ENCODE results near the gene KIF3C.
"Not testable (repeated sequence)": the region's sequence is repeated elsewhere in the genome, so short reads cannot be mapped to it uniquely, and the experiment has no call there.

The KIF3C gene

GRCh38 chr2:25928668-25929067, 53.6 kb downstream of the KIF3C start:
- H3K27ac ChIP-seq (ENCODE audit: low read depth, low read length) = no peak overlapping the region
- H3K4me1 ChIP-seq (ENCODE audit: insufficient read depth, low read length) = no peaks in the 10 kb centered on the region
- peaks cover 12% of the 10 kb centered on the region for H3K36me3 ChIP-seq (ENCODE audit: insufficient read depth, low read length)
- no peak overlapping the region for H3K4me3 ChIP-seq (ENCODE audit: low read depth in 1 of 2, low read length in 2 of 2)
- H3K9ac ChIP-seq (ENCODE audit: low read length) = no peak overlapping the region
- no peaks in the 10 kb centered on the region for H3K9me3 ChIP-seq (ENCODE audit: low read length)
- no peaks in the 10 kb centered on the region for H3K27me3 ChIP-seq (ENCODE audit: control insufficient read depth in 1 of 2, insufficient read depth in 2 of 2, low read length in 2 of 2)

DNA sequence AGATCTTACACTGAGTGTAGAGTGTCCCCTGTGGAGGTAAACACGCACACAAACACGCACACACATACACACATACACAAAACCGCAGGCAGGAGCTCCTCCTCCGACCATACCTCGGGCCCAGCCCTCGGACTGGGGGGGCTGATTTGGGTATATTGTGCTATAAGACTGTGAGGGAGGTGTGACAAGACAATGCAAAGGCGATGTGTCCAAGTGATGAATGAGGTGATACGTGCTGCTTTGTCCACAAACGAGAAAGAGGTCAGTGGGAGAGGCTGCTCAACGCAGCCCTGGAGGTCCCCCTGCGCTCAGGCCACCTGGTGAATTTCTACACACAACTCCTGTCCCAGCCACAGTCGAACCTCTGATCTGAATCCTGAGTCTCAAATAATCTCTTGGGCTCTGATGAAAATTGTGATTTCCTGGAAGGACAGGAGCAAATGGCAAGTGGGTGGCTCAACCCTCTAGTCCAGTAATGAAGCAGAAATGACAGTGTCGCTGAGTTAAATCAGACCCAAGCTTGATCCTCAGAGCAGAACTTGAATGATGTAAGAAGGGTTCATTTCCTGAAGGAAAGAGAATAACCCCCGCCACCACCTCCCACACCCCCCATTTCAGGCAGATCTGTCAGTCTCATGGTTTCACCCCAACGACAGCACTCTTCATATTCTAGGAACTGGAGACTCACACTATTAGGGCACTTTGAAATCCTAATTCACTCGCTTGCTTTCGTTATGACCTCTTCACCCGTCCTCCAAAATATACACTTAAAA, 55.1 kb downstream of the KIF3C start:
- Histone ChIP-seq H3K36me3 (ENCODE audit: insufficient read depth, low read length) (peaks cover 12% of the 10 kb centered on the region), H3K4me1 (ENCODE audit: insufficient read depth, low read length) (no peaks in the 10 kb centered on the region), H3K27me3 (ENCODE audit: control insufficient read depth in 1 of 2, insufficient read depth in 2 of 2, low read length in 2 of 2) (no peaks in the 10 kb centered on the region), H3K9me3 (ENCODE audit: low read length) (no peaks in the 10 kb centered on the region), H3K27ac (ENCODE audit: low read depth, low read length) (no peak overlapping the region), H3K9ac (ENCODE audit: low read length) (no peak overlapping the region), H3K4me3 (ENCODE audit: low read depth in 1 of 2, low read length in 2 of 2) (no peak overlapping the region)

DNA sequence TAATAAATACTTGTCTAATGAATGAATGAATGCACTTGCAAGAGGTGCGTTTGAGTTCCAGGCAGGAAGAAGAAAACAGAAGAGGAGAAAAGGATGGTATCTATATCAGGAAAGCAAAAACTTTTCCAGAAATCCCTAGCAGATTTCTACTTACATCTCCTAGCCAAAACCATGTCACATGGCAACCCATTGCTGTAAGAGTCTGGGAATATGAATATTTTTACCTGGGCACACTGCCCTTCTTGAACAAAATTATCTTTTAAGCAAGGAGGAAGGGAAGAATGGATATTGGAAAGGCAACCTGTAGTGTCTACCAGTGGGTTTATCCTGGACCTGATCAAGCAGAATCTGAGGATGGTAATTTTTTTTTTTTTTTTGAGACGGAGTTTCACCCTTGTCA, 59.8 kb downstream of the KIF3C start:
- Histone ChIP-seq H3K4me1 (ENCODE audit: insufficient read depth, low read length) (no peaks in the 10 kb centered on the region), H3K9me3 (ENCODE audit: low read length) (no peaks in the 10 kb centered on the region), H3K9ac (ENCODE audit: low read length) (no peak overlapping the region), H3K27me3 (ENCODE audit: control insufficient read depth in 1 of 2, insufficient read depth in 2 of 2, low read length in 2 of 2) (no peaks in the 10 kb centered on the region), H3K4me3 (ENCODE audit: low read depth in 1 of 2, low read length in 2 of 2) (no peak overlapping the region), H3K36me3 (ENCODE audit: insufficient read depth, low read length) (peaks cover 4% of the 10 kb centered on the region), H3K27ac (ENCODE audit: low read depth, low read length) (no peak overlapping the region)

DNA sequence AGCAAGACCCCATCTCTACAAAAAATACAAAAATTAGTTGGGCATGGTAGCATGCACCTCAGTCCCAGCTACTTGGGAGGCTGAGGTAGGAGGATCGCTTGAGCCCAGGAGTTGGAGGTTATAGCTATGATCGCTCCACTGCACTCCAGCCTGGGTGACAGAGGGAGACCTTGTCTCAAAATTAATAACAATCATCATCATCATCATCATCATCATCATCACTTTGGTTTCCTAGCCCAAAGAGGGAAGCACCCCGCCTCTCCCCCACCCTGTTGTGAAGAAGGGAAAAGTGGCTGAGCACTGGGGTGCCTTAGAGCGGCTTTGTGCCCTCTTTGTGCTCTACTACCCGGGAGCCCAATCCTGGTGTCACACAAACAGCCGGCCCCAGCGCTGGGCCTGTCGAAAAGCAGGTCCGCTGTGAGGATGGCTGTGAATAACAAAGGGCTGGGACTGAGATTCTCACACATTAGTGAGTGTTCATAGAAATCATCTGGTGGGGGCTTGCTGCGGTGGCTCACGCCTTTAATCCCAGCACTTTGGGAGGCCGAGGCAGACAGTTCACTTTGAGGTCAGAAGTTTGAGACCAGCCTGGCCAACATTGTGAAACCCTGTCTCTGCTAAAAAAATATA, 61.4 kb downstream of the KIF3C start:
- Histone ChIP-seq H3K9ac (ENCODE audit: low read length) (no peak overlapping the region), H3K27me3 (ENCODE audit: control insufficient read depth in 1 of 2, insufficient read depth in 2 of 2, low read length in 2 of 2) (no peaks in the 10 kb centered on the region)

DNA sequence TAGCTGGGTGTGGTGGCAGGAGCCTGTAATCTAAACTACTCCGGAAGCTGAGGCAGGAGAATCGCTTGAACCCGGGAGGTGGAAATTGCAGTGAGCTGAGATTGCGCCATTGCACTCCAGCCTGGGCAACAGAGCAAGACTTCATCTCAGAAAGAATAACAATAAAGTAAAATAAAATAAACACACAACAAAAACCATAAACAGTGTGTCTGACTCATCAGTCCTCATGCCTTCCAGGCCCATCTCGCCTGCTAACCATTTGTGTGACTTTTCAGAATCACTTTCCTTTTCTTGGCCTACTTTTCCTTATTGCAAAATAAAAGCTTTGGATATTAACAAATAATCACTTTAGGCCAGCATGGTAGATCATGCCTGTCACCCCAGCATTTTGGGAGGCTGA, 62.0 kb downstream of the KIF3C start:
- no peaks in the 10 kb centered on the region for H3K9me3 ChIP-seq (ENCODE audit: low read length)
- H3K27me3 ChIP-seq (ENCODE audit: control insufficient read depth in 1 of 2, insufficient read depth in 2 of 2, low read length in 2 of 2) = no peaks in the 10 kb centered on the region
- no peak overlapping the region for H3K4me3 ChIP-seq (ENCODE audit: low read depth in 1 of 2, low read length in 2 of 2)
- no peak overlapping the region for H3K27ac ChIP-seq (ENCODE audit: low read depth, low read length)
- H3K4me1 ChIP-seq (ENCODE audit: insufficient read depth, low read length) = no peaks in the 10 kb centered on the region
- no peaks in the 10 kb centered on the region for H3K36me3 ChIP-seq (ENCODE audit: insufficient read depth, low read length)
- no peak overlapping the region for H3K9ac ChIP-seq (ENCODE audit: low read length)

More for the DNA sequence above, 61.4 kb downstream of the KIF3C start:
- H3K9me3 ChIP-seq (ENCODE audit: low read length) = no peaks in the 10 kb centered on the region
- no peaks in the 10 kb centered on the region for H3K36me3 ChIP-seq (ENCODE audit: insufficient read depth, low read length)
- no peak overlapping the region for H3K4me3 ChIP-seq (ENCODE audit: low read depth in 1 of 2, low read length in 2 of 2)
- no peak overlapping the region for H3K27ac ChIP-seq (ENCODE audit: low read depth, low read length)
- H3K4me1 ChIP-seq (ENCODE audit: insufficient read depth, low read length) = no peaks in the 10 kb centered on the region

DNA sequence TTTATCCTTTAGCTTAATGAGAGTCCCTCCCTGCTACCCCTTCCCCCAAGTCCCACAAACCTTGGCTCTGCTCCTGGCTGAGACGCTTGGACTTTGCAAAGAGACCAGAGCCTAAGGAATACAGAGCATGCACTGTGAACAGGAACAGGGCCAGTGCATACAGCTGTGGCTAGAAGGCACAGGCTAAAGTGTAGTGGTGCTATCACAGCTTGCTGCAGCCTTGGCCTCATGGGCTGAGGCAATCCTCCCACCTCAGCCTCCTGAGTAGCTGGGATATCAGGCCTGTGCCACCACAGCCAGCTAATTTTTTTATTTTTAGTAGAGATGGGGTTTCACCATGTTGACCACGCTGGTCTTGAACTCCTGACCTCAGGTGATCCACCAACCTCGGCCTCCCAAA, 64.5 kb downstream of the KIF3C start:
- no peaks in the 10 kb centered on the region for H3K36me3 ChIP-seq (ENCODE audit: insufficient read depth, low read length)
- no peaks in the 10 kb centered on the region for H3K4me1 ChIP-seq (ENCODE audit: insufficient read depth, low read length)
- H3K9me3 ChIP-seq (ENCODE audit: low read length) = no peaks in the 10 kb centered on the region
- H3K27ac ChIP-seq (ENCODE audit: low read depth, low read length) = no peak overlapping the region
- H3K9ac ChIP-seq (ENCODE audit: low read length) = no peak overlapping the region
- H3K27me3 ChIP-seq (ENCODE audit: control insufficient read depth in 1 of 2, insufficient read depth in 2 of 2, low read length in 2 of 2) = no peaks in the 10 kb centered on the region
- H3K4me3 ChIP-seq (ENCODE audit: low read depth in 1 of 2, low read length in 2 of 2) = no peak overlapping the region

DNA sequence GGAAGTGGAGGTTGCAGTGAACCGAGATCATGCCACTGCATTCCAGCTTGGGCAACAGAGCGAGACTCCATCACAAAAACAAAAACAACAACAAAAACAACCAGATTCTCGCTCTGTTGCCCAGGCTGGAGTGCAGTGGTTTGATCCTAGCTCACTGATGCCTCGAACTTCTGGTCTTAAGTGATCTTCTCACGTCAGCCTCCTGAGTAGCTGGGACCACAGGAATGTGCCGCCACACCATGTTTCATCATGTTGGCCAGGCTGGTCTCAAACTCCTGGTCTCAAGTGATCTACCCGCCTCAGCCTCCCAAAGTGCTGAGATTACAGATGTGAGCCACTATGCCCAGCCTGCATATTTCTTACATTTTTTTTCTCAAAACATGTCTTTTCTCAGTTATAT, 64.9 kb downstream of the KIF3C start:
- not testable (repeated sequence) for H3K9me3 ChIP-seq (ENCODE audit: low read length); H3K9ac ChIP-seq (ENCODE audit: low read length)

DNA sequence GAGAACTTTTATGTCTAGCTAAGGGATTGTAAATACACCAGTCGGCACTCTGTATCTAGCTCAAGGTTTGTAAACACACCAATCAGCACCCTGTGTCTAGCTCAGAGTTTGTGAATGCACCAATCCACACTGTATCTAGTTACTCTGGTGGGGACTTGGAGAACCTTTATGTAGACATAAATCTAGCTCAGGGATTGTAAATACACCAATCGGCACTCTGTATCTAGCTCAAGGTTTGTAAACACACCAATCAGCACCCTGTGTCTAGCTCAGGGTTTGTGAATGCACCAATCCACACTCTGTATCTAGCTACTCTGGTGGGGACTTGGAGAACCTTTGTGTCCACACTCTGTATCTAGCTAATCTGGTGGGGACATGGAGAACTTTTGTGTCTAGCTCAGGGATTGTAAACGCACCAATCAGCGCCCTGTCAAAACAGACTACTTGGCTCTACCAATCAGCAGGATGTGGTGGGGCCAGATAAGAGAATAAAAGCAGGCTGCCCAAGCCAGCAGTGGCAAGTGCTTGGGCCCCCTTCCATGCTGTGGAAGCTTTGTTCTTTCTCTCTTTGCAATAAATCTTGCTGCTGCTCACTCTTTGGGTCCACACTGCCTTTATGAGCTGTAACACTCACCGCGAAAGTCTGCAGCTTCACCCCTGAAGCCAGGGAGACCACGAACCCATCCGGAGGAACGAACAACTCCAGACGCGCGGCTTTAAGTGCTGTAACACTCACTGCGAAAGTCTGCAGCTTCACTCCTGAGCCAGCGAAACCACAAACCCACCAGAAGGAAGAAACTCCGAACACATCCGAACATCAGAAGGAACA, 66.1 kb downstream of the KIF3C start:
- not testable (repeated sequence) for H3K9ac ChIP-seq (ENCODE audit: low read length); H3K4me3 ChIP-seq (ENCODE audit: low read depth in 1 of 2, low read length in 2 of 2); H3K36me3 ChIP-seq (ENCODE audit: insufficient read depth, low read length); H3K27me3 ChIP-seq (ENCODE audit: control insufficient read depth in 1 of 2, insufficient read depth in 2 of 2, low read length in 2 of 2); H3K4me1 ChIP-seq (ENCODE audit: insufficient read depth, low read length); H3K27ac ChIP-seq (ENCODE audit: low read depth, low read length); H3K9me3 ChIP-seq (ENCODE audit: low read length)

More for the DNA sequence above, 64.9 kb downstream of the KIF3C start:
- not testable (repeated sequence) for H3K27ac ChIP-seq (ENCODE audit: low read depth, low read length); H3K4me1 ChIP-seq (ENCODE audit: insufficient read depth, low read length); H3K4me3 ChIP-seq (ENCODE audit: low read depth in 1 of 2, low read length in 2 of 2); H3K27me3 ChIP-seq (ENCODE audit: control insufficient read depth in 1 of 2, insufficient read depth in 2 of 2, low read length in 2 of 2); H3K36me3 ChIP-seq (ENCODE audit: insufficient read depth, low read length)

DNA sequence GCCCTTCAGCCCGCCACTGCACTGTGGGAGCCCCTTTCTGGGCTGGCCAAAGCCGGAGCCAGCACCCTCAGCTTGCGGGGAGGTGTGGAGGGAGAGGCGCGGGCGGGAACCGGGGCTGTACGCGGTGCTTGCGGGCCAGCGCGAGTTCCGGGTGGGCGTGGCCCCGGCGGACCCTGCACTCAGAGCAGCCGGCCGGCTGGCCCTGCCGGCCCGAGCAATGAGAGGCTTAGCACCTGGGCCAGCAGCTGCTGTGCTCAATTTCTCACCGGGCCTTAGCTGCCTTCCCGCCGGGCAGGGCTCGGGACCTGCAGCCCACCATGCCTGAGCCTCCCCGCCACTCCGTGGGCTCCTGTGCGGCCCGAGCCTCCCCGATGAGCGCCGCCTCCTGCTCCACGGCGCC, 66.9 kb downstream of the KIF3C start:
- not testable (repeated sequence) for H3K4me3 ChIP-seq (ENCODE audit: low read depth in 1 of 2, low read length in 2 of 2); H3K4me1 ChIP-seq (ENCODE audit: insufficient read depth, low read length); H3K36me3 ChIP-seq (ENCODE audit: insufficient read depth, low read length); H3K27me3 ChIP-seq (ENCODE audit: control insufficient read depth in 1 of 2, insufficient read depth in 2 of 2, low read length in 2 of 2); H3K27ac ChIP-seq (ENCODE audit: low read depth, low read length); H3K9ac ChIP-seq (ENCODE audit: low read length); H3K9me3 ChIP-seq (ENCODE audit: low read length)

DNA sequence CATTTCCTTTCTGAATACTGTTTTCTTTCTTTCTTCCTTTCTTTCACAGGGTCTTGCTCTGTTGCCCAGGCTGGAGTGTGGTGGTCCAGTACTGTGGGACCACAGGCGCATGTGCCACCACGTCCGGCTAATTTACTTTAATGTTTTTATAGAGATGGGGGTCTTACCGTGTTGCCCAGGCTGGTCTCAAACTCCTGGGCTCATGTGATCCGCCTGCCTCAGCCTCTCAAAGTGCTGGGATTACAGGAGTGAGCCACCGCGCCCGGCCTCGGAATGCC, 68.7 kb downstream of the KIF3C start:
- H3K27ac ChIP-seq (ENCODE audit: low read depth, low read length); H3K4me1 ChIP-seq (ENCODE audit: insufficient read depth, low read length); H3K9ac ChIP-seq (ENCODE audit: low read length); H3K36me3 ChIP-seq (ENCODE audit: insufficient read depth, low read length); H3K27me3 ChIP-seq (ENCODE audit: control insufficient read depth in 1 of 2, insufficient read depth in 2 of 2, low read length in 2 of 2); H3K4me3 ChIP-seq (ENCODE audit: low read depth in 1 of 2, low read length in 2 of 2); H3K9me3 ChIP-seq (ENCODE audit: low read length): not testable (repeated sequence)

DNA sequence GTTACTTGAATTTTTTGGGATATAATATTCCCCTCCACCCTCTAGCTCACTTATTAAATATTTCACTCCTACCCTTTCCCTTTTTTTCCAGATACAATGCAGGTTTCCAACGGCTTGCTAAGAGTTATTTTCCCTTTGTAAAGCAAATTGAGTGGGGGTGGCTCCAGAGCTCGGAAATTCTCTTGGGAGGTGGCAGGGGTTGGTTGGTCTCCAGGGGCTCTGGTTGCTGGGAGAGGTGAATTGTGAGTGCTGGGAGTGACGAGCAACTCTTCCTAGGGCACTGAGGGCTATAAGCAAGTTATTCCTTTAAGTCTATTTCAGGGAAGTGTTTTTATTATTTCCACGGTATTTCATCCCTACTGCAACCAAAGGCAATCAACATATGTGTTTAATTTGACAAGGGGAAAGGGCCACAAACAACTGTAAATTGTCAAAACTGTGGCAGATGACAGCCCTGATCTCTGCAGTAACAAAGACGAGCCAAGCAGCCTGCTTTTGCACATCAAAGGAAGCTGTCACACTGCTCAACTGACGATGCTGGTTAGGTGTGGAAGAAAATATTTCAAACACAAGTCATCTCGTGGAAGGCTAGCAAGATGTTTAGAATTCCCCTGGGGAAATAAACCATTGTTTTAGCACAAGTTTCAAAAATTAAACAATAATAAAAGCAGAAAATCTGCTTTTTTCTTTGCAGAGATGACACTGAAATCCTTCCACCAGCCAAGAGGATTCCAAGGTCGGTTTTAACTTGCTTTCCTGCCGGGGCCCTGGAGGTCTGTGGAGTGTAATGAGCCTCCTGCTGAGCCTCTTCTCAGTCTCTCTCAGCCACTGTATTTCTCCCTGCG, 69.2 kb downstream of the KIF3C start:
- H3K27me3 ChIP-seq (ENCODE audit: control insufficient read depth in 1 of 2, insufficient read depth in 2 of 2, low read length in 2 of 2) = no peaks in the 10 kb centered on the region
- H3K36me3 ChIP-seq (ENCODE audit: insufficient read depth, low read length) = no peaks in the 10 kb centered on the region
- no peaks in the 10 kb centered on the region for H3K9me3 ChIP-seq (ENCODE audit: low read length)
- no peak overlapping the region for H3K9ac ChIP-seq (ENCODE audit: low read length)
- no peaks in the 10 kb centered on the region for H3K4me1 ChIP-seq (ENCODE audit: insufficient read depth, low read length)
- H3K27ac ChIP-seq (ENCODE audit: low read depth, low read length) = no peak overlapping the region
- no peak overlapping the region for H3K4me3 ChIP-seq (ENCODE audit: low read depth in 1 of 2, low read length in 2 of 2)

Data from muscle layer of colon (tissue), 2 donors.